ENCODE results near the gene GSE1. TPM values are rescaled to one million over a fixed set of nuclear protein-coding genes. Genes with fewer than 3 reads are reported as not detected.

GSE1 gene
- total RNA-seq, 1 experiment from 2014 or later: 38.4 TPM

DNA sequence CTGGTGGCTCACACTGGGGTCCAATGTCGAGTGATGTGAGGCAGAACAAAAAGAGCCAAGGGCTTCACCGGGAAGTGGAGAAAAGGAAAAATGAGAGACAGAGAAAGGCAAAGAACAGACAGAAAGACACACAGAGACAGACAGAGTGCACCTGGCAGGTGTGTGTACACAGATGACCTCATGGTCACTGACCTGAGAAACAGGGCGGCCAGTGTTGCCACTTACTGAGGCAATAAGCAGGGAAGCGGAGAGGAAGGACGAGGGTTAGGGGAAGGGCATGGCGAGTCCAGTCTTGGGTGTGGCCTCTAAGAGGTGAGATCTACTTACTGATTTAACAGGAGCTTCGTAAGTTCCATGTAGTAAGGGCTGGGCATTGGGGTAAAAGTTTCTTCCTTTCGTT lies 68.1 kb downstream of the GSE1 start:
- Histone ChIP-seq H3K27ac (ENCODE audit: low read length) (no peak overlapping the region), H2AFZ (ENCODE audit: low read length) (no peak overlapping the region), H3K27me3 (ENCODE audit: low read length) (no peaks in the 10 kb centered on the region), H3K36me3 (ENCODE audit: low read depth, low read length) (peaks cover 8% of the 10 kb centered on the region), H3K4me1 (ENCODE audit: insufficient read depth, low read length) (no peaks in the 10 kb centered on the region), H3K79me2 (ENCODE audit: low read length) (peaks cover 4% of the 10 kb centered on the region; the same call in 1 of the 2 replicates), H3K4me2 (ENCODE audit: low read length) (no peak overlapping the region), H3K4me3 (ENCODE audit: low read length) (no peak overlapping the region), H3K9me2 (replicated peaks; ENCODE audit: low read length) (no peaks in the 10 kb centered on the region), H3K9me3 (ENCODE audit: low read length) (no peaks in the 10 kb centered on the region), H3F3A (ENCODE audit: low read length, unreplicated experiment) (no peaks in the 10 kb centered on the region), H4K20me1 (ENCODE audit: low read length) (no peaks in the 10 kb centered on the region), H3K9ac (ENCODE audit: low read length) (no peak overlapping the region)
- ChIA-PET POLR2A (ENCODE audit: unreplicated experiment) (no interaction called here), CTCF (no interaction called here)
- DNase-seq (no peak), ATAC-seq (no peak; the same call in 1 of the 2 replicates)
- TF ChIP-seq, protein P1, sequence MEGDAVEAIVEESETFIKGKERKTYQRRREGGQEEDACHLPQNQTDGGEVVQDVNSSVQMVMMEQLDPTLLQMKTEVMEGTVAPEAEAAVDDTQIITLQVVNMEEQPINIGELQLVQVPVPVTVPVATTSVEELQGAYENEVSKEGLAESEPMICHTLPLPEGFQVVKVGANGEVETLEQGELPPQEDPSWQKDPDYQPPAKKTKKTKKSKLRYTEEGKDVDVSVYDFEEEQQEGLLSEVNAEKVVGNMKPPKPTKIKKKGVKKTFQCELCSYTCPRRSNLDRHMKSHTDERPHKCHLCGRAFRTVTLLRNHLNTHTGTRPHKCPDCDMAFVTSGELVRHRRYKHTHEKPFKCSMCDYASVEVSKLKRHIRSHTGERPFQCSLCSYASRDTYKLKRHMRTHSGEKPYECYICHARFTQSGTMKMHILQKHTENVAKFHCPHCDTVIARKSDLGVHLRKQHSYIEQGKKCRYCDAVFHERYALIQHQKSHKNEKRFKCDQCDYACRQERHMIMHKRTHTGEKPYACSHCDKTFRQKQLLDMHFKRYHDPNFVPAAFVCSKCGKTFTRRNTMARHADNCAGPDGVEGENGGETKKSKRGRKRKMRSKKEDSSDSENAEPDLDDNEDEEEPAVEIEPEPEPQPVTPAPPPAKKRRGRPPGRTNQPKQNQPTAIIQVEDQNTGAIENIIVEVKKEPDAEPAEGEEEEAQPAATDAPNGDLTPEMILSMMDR (conservative IDR thresholded peaks at IDR 0.05; ENCODE audit: low read depth, low read length): no peak
- TF ChIP-seq EZH2phosphoT487 (IDR thresholded peaks at IDR 0.05; ENCODE audit: borderline replicate concordance, low read length): no peak
- TF ChIP-seq EZH2 (IDR thresholded peaks at IDR 0.05; ENCODE audit: low read length, unreplicated experiment): no peak
- no TSS peak for BruUV-seq (replicated peaks)
- intact Hi-C loops (cut with micrococcal nuclease): no loop called here

DNA sequence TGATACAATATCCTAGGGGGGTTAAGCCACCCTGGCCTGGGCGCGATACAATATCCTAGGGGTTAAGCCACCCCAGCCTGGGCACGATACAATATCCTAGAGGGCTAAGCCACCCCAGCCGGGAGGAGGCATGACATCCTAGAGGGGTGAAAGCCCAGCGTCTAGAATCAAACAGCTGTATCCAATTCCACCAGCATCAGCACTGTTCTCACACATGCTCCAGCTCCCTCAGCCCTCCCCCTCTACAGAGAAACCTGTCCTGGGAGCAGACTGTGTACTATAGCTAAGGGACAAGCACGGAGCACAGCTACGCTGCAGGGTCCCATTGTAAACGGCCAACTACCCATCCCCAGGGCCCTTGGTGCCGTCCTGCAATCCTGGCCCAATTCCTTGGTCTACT lies 69.4 kb downstream of the GSE1 start:
- Histone ChIP-seq H3K9me3 (ENCODE audit: low read length) (no peaks in the 10 kb centered on the region), H3K9me2 (replicated peaks; ENCODE audit: low read length) (no peaks in the 10 kb centered on the region), H3F3A (ENCODE audit: low read length, unreplicated experiment) (no peaks in the 10 kb centered on the region), H3K79me2 (ENCODE audit: low read length) (peaks cover 17% of the 10 kb centered on the region), H3K27ac (ENCODE audit: low read length) (no peak overlapping the region), H4K20me1 (ENCODE audit: low read length) (peaks cover 7% of the 10 kb centered on the region; the same call in 1 of the 2 replicates), H3K36me3 (ENCODE audit: low read depth, low read length) (peaks cover 8% of the 10 kb centered on the region), H3K27me3 (ENCODE audit: low read length) (no peaks in the 10 kb centered on the region), H3K4me2 (ENCODE audit: low read length) (no peak overlapping the region), H3K9ac (ENCODE audit: low read length) (no peak overlapping the region), H2AFZ (ENCODE audit: low read length) (no peak overlapping the region), H3K4me1 (ENCODE audit: insufficient read depth, low read length) (peaks cover 7% of the 10 kb centered on the region; the same call in 1 of the 2 replicates), H3K4me3 (ENCODE audit: low read length) (no peak overlapping the region)
- intact Hi-C loops (cut with micrococcal nuclease): no loop called here
- ATAC-seq (no peak), DNase-seq (no peak)
- ChIA-PET CTCF (no interaction called here), POLR2A (ENCODE audit: unreplicated experiment) (no interaction called here)
- TF ChIP-seq EZH2 (IDR thresholded peaks at IDR 0.05; ENCODE audit: low read length, unreplicated experiment): no peak
- TF ChIP-seq, protein P1 (conservative IDR thresholded peaks at IDR 0.05; ENCODE audit: low read depth, low read length): no peak
- TF ChIP-seq EZH2phosphoT487 (IDR thresholded peaks at IDR 0.05; ENCODE audit: borderline replicate concordance, low read length): no peak
- no TSS peak for BruUV-seq (replicated peaks)

DNA sequence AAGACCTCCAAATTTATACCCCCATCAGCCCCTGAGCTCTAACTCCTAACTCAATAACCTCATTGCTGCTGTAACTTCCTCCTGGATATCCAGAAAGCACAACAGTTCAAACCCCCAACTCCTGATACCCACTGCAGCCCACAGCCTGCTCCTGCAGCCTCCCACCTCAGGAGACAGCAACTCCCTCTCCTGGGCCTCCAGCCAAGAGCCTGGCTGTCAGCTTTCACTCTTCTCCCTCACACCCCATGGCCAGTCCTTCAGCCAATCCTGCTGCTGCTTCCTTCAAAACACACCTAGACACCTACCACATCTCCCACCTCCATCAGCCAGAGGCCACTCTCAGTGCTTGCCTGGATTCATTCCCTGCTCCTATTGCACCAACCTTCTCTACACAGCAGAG lies 70.2 kb downstream of the GSE1 start:
- H3K27me3 ChIP-seq (ENCODE audit: low read length): no peaks in the 10 kb centered on the region
- no peak overlapping the region for H3K27ac ChIP-seq (ENCODE audit: low read length)
- H3K4me3 ChIP-seq (ENCODE audit: low read length): no peak overlapping the region
- H3K79me2 ChIP-seq (ENCODE audit: low read length): peaks cover 25% of the 10 kb centered on the region
- no peak overlapping the region for H3K9ac ChIP-seq (ENCODE audit: low read length)
- peaks cover 10% of the 10 kb centered on the region; the same call in 1 of the 2 replicates for H4K20me1 ChIP-seq (ENCODE audit: low read length)
- H3F3A ChIP-seq (ENCODE audit: low read length, unreplicated experiment): no peaks in the 10 kb centered on the region
- H3K4me1 ChIP-seq (ENCODE audit: insufficient read depth, low read length): peaks cover 8% of the 10 kb centered on the region; the same call in 1 of the 2 replicates
- DNase-seq: no peak
- ChIA-PET POLR2A (ENCODE audit: unreplicated experiment) (no interaction called here), CTCF (no interaction called here)
- intact Hi-C loops (cut with micrococcal nuclease): no loop called here
- no peaks in the 10 kb centered on the region for H3K9me3 ChIP-seq (ENCODE audit: low read length)
- TF ChIP-seq EZH2 (IDR thresholded peaks at IDR 0.05; ENCODE audit: low read length, unreplicated experiment) (no peak), EZH2phosphoT487 (IDR thresholded peaks at IDR 0.05; ENCODE audit: borderline replicate concordance, low read length) (no peak)
- no peak overlapping the region for H2AFZ ChIP-seq (ENCODE audit: low read length)
- no peak for ATAC-seq
- no peak overlapping the region for H3K4me2 ChIP-seq (ENCODE audit: low read length)
- BruUV-seq (replicated peaks): no TSS peak
- H3K36me3 ChIP-seq (ENCODE audit: low read depth, low read length): peaks cover 8% of the 10 kb centered on the region
- H3K9me2 ChIP-seq (replicated peaks; ENCODE audit: low read length): no peaks in the 10 kb centered on the region

Data from PC-3 (cell line).